Fibroblast of skin of left quadriceps (primary cell): ENCODE measurements around the gene PICALM.

Experiments used
- DNase-seq, 2 experiments: peaks; one replicate each; pipeline ENCODE4 v3.0.0-alpha.2; 2013; ENCODE audit warnings: low read depth in 2 of 2

Gene PICALM

GRCh38 chr11:86050196-86050709, 18.6 kb downstream of the PICALM start:
- no peak for DNase-seq

GRCh38 chr11:86047275-86047991, 21.5 kb downstream of the PICALM start:
- peak in 1 of 2 experiments; percentile 23 for DNase-seq

- DNase-seq: no peak
Observed at GRCh38 chr11:86046116-86046515, 22.8 kb downstream of the PICALM start.

GRCh38 chr11:86043765-86044503, 24.9 kb downstream of the PICALM start:
- DNase-seq: no peak

- DNase-seq: peak; percentile 86 to 87
Observed at GRCh38 chr11:86041975-86042378, 26.9 kb downstream of the PICALM start.

- DNase-seq: no peak
Observed at GRCh38 chr11:86040919-86041850, 27.7 kb downstream of the PICALM start.

- no peak for DNase-seq
Observed at GRCh38 chr11:86039094-86039493, 29.8 kb downstream of the PICALM start.

- DNase-seq: no peak
Observed at GRCh38 chr11:86037743-86038142, 31.1 kb downstream of the PICALM start.

GRCh38 chr11:86035920-86036319, 33.0 kb downstream of the PICALM start:
- no peak for DNase-seq

GRCh38 chr11:86035164-86035563, 33.7 kb downstream of the PICALM start:
- DNase-seq: no peak

GRCh38 chr11:86034710-86035109, 34.2 kb downstream of the PICALM start:
- no peak for DNase-seq

- DNase-seq: no peak
Observed at GRCh38 chr11:86021377-86021776, 47.5 kb downstream of the PICALM start.

GRCh38 chr11:86018249-86018648, 50.6 kb downstream of the PICALM start:
- DNase-seq: no peak

- DNase-seq: no peak
Observed at GRCh38 chr11:86016451-86016850, 52.4 kb downstream of the PICALM start.

GRCh38 chr11:86015699-86016098, 53.2 kb downstream of the PICALM start:
- DNase-seq: no peak

GRCh38 chr11:86014221-86014620, 54.7 kb downstream of the PICALM start:
- no peak for DNase-seq

- no peak for DNase-seq
Observed at GRCh38 chr11:86013713-86014112, 55.2 kb downstream of the PICALM start.

GRCh38 chr11:86011175-86011574, 57.7 kb downstream of the PICALM start:
- DNase-seq: no peak

- DNase-seq: no peak
Observed at GRCh38 chr11:86003654-86004053, 65.2 kb downstream of the PICALM start.

- no peak for DNase-seq
Observed at GRCh38 chr11:86002431-86002830, 66.5 kb downstream of the PICALM start.

- DNase-seq: no peak
Observed at GRCh38 chr11:85991508-85991907, 77.4 kb downstream of the PICALM start.

- DNase-seq: no peak
Observed at GRCh38 chr11:85989746-85990145, 79.1 kb downstream of the PICALM start.
